Esophagus squamous epithelium (tissue), 5 donors: Measurements from ENCODE around the gene TSEN2. TPM values are rescaled to one million over a fixed set of nuclear protein-coding genes. Genes with fewer than 3 reads are reported as not detected.

Experiments used
- DNase-seq: peaks from one replicate; lab custom pipeline; 2025; lab: John Stamatoyannopoulos, UW
- H3K27ac ChIP-seq, 4 donors: fragments of 200-600 bp; sonication (generic); one replicate each; pipeline ENCODE4 v1.5.1; 2016 to 2019; ENCODE audit warnings: mild to moderate bottlenecking in 1 of 4
- H3K27me3 ChIP-seq, 4 donors: fragments of 200-600 bp; sonication (generic); 1 replicate in 3 of 4; 2 replicates in 1 of 4; pipeline versions ENCODE4 v1.5.1 to v1.6.0; 2017 to 2021; ENCODE audit warnings: antibody characterized with exemption in 1 of 4
- H3K36me3 ChIP-seq, 3 donors: fragments of 200-600 bp; sonication (generic); one replicate each; pipeline ENCODE4 v1.5.1; 2016 to 2019
- H3K4me1 ChIP-seq, 3 donors: fragments of 200-600 bp; sonication (generic); one replicate each; pipeline ENCODE4 v1.5.1; 2017 to 2019
- H3K4me3 ChIP-seq, 4 donors: fragments of 200-600 bp; sonication (generic); 1 replicate in 3 of 4; 2 replicates in 1 of 4; pipeline ENCODE4 v1.5.1; 2016 to 2019; ENCODE audit warnings: mild to moderate bottlenecking in 2 of 4, moderate library complexity in 1 of 4
- H3K9me3 ChIP-seq, 3 donors: fragments of 200-600 bp; sonication (generic); one replicate each; pipeline ENCODE4 v1.5.1; 2016 to 2019
- CTCF ChIP-seq, 6 experiments: fragments of 450-650 bp in 4 of 6; fragments of 200-600 bp in 2 of 6; sonication (generic) in 2 of 6; IDR thresholded peaks; one replicate each; pipeline ENCODE4 v1.5.1; 2016 to 2019; ENCODE audit warnings: antibody characterized with exemption in 6 of 6, mild to moderate bottlenecking in 4 of 6, moderate library complexity in 4 of 6
- POLR2A ChIP-seq, 4 donors: fragments of 450-650 bp; IDR thresholded peaks; one replicate each; pipeline ENCODE4 v1.6.1; 2017; ENCODE audit warnings: antibody characterized with exemption in 4 of 4, mild to moderate bottlenecking in 4 of 4, moderate library complexity in 3 of 4
- WGBS, 2 donors: methylation state at CpG; one replicate each; pipeline ENCODE4 v1.1.5; 2018; 5-methylcytosine and 5-hydroxymethylcytosine counted together
- intact Hi-C: fragments of 100-400 bp; cut with DNase I; formaldehyde crosslinking; loops from one replicate; pipeline ENCODE4 v1.15.0; 2022
- small RNA-seq, 4 donors: library from RNA; depleted of rRNA; stranded (forward); fragments of <200 nt; gene quantifications; one replicate each; pipeline ENCODE3, GENCODE V24; 2016
- total RNA-seq, 4 donors: library from RNA; depleted of rRNA; stranded (reverse); fragments of >200 nt; gene quantifications; one replicate each; pipeline ENCODE4 v1.1.0, GENCODE V29; 2016
- donor health status: DM: yes; HTN: yes; CAD: no.

The TSEN2 gene
- total RNA-seq, 4 donors from 2014 or later = 13.6 to 29.6 (median 14.3) TPM

- DNase-seq = no peak
- no peak overlapping the region for H3K27ac ChIP-seq
- H3K4me1 ChIP-seq = peaks cover 0 to 10% (median 0%) of the 10 kb centered on the region in 3 donors
- TF ChIP-seq POLR2A (IDR thresholded peaks at IDR 0.05) = no peak
- TF ChIP-seq CTCF (IDR thresholded peaks at IDR 0.05) = peak in 1 of 6 experiments; percentile 7
- H3K27me3 ChIP-seq = no peaks in the 10 kb centered on the region
- 25 to 74% methylated on average over 1 to 2 of the region's 2 CpGs for WGBS, 2 donors
- H3K9me3 ChIP-seq = no peaks in the 10 kb centered on the region
- intact Hi-C loops = no loop called here
- no peak overlapping the region for H3K4me3 ChIP-seq
- peaks cover 23 to 100% (median 69%) of the 10 kb centered on the region in 3 donors for H3K36me3 ChIP-seq
Observed at GRCh38 chr3:12578742-12579141, 94.5 kb downstream of the TSEN2 start.

GRCh38 chr3:12579456-12579855 is 95.2 kb downstream of the TSEN2 start:
- Histone ChIP-seq H3K27me3 (no peaks in the 10 kb centered on the region), H3K4me3 (no peak overlapping the region), H3K9me3 (no peaks in the 10 kb centered on the region), H3K4me1 (peaks cover 0 to 10% (median 0%) of the 10 kb centered on the region in 3 donors), H3K36me3 (peaks cover 24 to 100% (median 69%) of the 10 kb centered on the region in 3 donors), H3K27ac (no peak overlapping the region)
- TF ChIP-seq CTCF (IDR thresholded peaks at IDR 0.05) = no peak
- no peak for TF ChIP-seq POLR2A (IDR thresholded peaks at IDR 0.05)
- intact Hi-C loops = no loop called here
- DNase-seq = no peak
- 81 to 100% methylated on average over 2 to 3 of the region's 3 CpGs for WGBS, 2 donors

GRCh38 chr3:12579905-12580304 is 95.6 kb downstream of the TSEN2 start:
- intact Hi-C loops = no loop called here
- no peak overlapping the region for H3K4me3 ChIP-seq
- no peaks in the 10 kb centered on the region for H3K27me3 ChIP-seq
- peaks cover 23 to 100% (median 69%) of the 10 kb centered on the region in 3 donors for H3K36me3 ChIP-seq
- DNase-seq = no peak
- TF ChIP-seq CTCF (IDR thresholded peaks at IDR 0.05) = no peak
- no peaks in the 10 kb centered on the region for H3K9me3 ChIP-seq
- no peak overlapping the region for H3K27ac ChIP-seq
- WGBS, 2 donors = 45 to 60% methylated on average over 3 of the region's 3 CpGs
- H3K4me1 ChIP-seq = peaks cover 0 to 10% (median 0%) of the 10 kb centered on the region in 3 donors

- Histone ChIP-seq H3K27me3 (no peaks in the 10 kb centered on the region), H3K27ac (no peak overlapping the region), H3K4me3 (no peak overlapping the region), H3K9me3 (no peaks in the 10 kb centered on the region), H3K4me1 (peaks cover 0 to 10% (median 0%) of the 10 kb centered on the region in 3 donors), H3K36me3 (peaks cover 23 to 100% (median 60%) of the 10 kb centered on the region in 3 donors)
- WGBS, 2 donors = 58 to 92% methylated on average over 2 to 4 of the region's 4 CpGs
- TF ChIP-seq CTCF (IDR thresholded peaks at IDR 0.05) = no peak
- no peak for TF ChIP-seq POLR2A (IDR thresholded peaks at IDR 0.05)
- intact Hi-C loops = no loop called here
- DNase-seq = no peak
Observed at GRCh38 chr3:12582730-12583129, 98.5 kb downstream of the TSEN2 start.

Small RNA genes lying within 50 kb of the gene (small RNA-seq; reads per million reads assigned to genes)
- gene RF00017 = 0 reads per million in 4 donors
- 0 to 0.09 (median 0) reads per million in 4 donors for gene RNA5SP123
- 0 reads per million in 4 donors for gene RNU6-377P

Other genes starting within 250 kb of the TSEN2 start
- gene PPARG, start 195.4 kb upstream of the TSEN2 start, total RNA-seq = 10 to 100 TPM in 3 of 4 donors, 1 to 10 TPM in 1; 6.3 to 13.8 (median 11.4) TPM
- 1 to 10 TPM in 3 of 4 donors, under 1 TPM in 1; 0.97 to 7.6 (median 2.5) TPM for gene MKRN2OS, start 61.0 kb downstream of the TSEN2 start, total RNA-seq
- 10 to 100 TPM; 14.6 to 28.4 (median 19.4) TPM for gene MKRN2, start 72.6 kb downstream of the TSEN2 start, total RNA-seq
- 100 to 1,000 TPM in 1 of 4 donors, 10 to 100 TPM in 3; 73.2 to 107 (median 84.2) TPM for gene RAF1, start 179.6 kb downstream of the TSEN2 start, total RNA-seq